ENCODE measurements around the gene CAPN13.

The CAPN13 gene, protein sequence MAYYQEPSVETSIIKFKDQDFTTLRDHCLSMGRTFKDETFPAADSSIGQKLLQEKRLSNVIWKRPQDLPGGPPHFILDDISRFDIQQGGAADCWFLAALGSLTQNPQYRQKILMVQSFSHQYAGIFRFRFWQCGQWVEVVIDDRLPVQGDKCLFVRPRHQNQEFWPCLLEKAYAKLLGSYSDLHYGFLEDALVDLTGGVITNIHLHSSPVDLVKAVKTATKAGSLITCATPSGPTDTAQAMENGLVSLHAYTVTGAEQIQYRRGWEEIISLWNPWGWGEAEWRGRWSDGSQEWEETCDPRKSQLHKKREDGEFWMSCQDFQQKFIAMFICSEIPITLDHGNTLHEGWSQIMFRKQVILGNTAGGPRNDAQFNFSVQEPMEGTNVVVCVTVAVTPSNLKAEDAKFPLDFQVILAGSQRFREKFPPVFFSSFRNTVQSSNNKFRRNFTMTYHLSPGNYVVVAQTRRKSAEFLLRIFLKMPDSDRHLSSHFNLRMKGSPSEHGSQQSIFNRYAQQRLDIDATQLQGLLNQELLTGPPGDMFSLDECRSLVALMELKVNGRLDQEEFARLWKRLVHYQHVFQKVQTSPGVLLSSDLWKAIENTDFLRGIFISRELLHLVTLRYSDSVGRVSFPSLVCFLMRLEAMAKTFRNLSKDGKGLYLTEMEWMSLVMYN

DNA sequence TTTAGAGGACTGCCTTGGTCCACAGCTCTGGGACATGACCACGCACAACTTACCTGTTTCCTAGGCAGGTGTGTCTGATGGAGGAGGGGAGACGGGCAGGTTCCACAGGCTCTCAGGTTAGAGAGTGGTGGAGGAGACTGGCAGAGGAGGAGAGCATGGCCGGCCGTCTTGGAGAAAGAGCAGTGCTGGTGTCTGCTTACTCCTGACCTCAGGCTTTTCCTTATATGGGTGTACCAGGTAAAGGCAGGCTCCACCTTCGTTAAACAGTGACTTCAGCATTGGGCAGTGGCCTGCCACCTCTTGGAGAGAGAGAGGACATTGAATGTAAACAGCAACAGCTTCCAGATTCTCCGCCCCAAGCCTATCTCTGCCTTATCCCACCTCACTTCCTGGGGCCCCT lies at the start of gene CAPN13:
CAPN13 (minus strand) TSS at position 198 of the 400 bp plus-strand sequence. CDS start 20,121 bp downstream, outside the sequence.
- DNase-seq = no peak

DNA sequence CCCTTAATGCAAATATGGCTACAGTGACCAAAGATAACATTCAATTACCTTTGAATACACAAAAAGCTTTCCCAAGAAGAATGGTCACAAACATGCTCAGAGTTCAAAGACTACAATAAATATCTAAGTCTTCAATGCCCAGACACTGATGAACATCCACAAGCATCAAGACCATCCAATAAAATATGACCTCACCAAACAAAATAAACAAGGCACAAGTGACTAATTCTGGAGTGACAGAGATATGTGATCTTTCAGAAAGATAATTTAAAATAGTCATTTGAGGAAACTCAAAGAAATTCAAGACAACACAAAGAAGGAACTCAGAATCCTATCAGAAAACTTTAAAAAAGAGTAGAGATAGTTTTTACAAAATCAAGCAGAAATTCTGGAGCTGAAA lies 40.6 kb upstream of the CAPN13 start:
- DNase-seq = no peak

DNA sequence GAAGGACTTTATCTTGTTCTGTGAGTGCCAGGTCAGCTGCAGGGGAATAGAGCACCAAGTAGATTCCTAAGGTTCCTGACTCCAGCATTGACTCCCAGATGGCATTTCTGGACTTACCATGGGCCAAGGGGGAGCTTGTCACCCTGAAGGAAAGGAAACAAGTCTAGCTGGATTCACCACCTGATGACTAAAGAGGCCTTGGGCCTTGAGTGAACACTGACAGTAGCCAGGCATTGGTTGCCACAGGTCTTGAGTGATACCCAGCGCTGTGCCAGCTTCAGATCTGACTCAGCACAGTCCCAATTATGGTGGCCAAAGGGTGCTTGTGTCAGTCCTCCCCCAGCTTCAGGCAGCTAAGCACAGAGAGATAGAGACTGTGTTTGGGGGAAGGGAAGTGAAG lies 40.1 kb upstream of the CAPN13 start:
- no peak for DNase-seq

DNA sequence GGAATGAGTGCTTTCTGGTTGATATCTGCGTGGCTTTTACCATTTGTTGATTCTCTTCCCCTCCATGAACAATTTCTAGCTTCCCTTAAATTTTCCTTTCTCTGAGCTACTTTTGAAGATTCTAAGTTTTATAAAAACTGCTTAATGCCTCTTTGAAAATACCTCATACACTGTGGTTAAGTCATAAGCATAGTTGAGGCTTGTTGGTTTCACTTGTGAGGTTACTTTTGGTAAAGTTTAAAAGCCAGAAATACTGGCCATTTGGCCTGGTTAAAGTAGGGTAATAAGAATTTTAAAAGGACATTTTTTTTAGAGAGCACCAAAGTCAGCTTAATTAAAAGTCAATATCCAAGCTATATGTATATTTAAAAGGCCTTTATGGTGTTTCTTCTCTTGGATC lies 21.3 kb upstream of the CAPN13 start:
- no peak for DNase-seq

DNA sequence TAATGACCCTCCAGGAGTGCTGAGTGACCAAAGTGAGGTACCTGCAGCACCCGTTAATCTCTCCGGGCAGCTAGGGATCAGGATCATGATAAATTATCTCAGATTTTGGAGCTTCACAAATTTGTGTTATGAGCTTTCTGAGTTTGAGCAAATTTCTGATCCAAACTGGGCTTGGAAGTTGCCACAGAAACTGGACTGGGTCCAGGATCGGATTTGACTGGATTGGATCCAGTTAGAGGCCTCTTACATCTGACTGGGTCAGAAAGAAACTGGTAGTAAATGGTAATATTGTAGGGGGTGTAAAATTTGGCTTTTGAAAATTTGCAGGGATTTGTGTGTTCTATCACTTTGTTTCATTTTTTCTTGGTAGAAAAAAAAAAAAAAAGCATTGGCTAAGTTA lies 19.7 kb upstream of the CAPN13 start:
- DNase-seq = no peak

DNA sequence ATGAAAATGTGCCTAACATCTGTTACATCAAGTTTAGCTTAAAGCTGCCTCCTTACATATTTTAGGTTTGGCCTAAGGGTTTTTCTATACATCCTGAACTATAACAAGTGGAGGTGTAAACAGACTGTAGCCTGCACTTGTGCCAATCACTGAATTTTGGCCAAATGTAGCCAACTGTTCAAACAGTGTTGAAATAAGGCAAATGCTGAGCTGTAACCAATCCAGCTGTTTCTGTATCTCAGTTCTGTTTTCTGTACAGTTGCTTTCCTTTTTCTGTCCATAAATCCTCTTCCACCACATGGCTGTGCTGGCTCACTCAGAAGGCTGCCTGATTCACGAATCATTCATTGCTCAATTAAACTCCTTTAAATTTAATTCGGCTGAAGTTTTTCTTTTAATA lies 19.2 kb upstream of the CAPN13 start:
- DNase-seq = no peak

DNA sequence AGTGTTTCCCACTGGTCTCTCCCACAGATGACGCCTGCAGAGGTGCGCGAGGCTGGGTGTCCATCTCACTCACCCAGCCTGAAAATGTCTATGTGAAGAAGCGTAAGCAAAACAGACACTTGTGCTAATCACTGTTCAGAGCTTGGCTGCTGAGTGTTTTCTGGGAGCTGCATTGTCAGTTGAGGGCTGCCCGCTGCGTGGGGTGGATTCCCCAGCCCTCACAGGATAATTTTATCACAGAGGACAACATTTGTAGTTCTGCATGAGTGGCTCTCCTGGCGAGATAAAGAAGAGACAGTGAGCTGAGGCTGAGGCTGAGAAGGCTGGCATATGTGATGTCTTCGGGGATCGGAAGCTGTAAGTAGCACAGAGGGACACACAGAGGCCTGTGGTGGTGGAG lies 16.2 kb upstream of the CAPN13 start:
- DNase-seq = no peak

DNA sequence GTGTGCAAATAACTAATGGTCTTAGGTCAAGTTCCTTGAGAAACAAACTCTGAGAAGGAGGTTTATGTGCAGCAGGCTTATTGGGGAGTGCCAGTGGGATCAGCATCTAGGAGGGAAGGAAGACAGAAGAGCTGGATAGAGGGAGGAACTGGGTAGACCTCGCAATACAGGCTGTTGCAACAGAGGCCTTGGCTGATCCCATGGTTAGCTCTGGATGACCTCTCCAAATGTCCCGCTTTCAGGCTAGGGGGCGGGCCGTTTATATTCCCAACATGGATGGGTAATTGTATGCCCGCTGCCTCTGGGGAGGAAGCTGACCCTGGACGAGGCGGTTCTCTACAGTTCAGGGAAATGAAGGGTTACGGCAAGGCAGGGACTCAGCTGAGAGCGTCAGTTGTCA lies 14.7 kb upstream of the CAPN13 start:
- no peak for DNase-seq

DNA sequence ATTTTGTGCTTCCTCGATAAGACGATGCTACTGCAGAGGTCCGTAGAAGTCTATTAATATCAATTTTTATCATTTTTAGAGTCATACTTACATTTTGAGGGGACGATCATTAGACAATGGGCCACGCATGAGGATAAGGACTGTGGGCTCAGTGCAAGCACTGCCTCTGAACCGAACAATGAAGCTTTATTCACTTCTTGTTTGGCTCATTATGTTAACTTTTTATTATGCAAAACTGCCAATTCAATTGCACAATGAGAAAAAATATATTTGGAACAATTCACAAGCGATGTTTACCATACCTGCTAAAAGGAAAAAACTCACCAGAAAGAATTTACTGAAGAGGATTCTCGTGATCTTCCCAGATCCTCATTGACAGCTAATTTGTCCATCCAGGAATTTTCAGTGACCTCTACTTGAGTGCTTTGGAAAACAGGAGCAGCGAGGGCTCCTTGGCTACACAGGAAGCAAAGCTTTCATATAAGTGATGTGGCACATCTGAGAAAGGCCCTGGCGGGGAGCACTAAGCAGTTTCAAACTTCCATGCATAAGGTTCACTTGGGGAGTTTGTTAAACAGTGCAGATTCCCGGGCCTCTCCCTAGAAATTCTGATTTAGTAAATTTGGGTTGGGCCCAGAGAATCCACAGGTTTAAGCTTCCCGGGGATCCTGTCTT lies 13.3 kb upstream of the CAPN13 start:
- no peak for DNase-seq

DNA sequence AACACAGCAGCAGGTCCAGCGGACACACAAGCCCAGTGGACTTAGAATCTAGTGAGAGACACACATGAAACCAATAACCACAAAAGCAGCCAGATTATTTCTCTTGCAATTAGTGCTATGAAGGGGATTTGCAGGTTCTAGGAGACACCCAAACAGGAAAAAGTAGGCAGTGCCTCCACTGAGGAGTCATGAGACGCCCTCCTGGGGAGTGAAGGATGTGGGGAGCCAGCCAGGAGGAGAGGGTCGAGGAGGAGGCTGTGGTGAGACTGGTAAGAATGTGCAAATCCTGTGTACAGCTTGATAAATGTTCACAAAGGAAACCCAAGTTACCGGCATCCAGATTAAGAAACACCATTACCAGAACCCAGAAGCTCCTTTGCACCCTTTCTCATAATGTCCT lies 2.7 kb upstream of the CAPN13 start:
- no peak for DNase-seq

DNA sequence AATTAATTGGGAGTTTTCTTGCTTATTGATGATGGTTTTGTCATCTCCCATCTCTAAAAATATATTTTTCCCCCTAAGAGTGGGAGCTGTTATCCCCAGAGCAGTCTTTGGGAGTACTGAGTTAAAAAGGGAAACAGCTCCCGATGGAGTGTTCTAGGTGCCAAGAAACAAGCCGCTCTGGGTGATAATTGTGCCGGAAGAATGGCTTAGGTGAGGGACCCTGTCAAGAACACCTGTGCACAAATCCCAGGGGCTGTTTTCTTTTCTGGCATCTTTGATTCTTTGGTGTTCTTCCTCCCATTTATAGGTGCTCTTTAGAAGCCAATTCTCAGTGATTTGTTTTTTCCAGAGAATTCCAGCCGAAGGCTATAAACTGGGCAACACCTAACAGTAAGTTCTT lies 1.4 kb upstream of the CAPN13 start:
- DNase-seq = no peak

DNA sequence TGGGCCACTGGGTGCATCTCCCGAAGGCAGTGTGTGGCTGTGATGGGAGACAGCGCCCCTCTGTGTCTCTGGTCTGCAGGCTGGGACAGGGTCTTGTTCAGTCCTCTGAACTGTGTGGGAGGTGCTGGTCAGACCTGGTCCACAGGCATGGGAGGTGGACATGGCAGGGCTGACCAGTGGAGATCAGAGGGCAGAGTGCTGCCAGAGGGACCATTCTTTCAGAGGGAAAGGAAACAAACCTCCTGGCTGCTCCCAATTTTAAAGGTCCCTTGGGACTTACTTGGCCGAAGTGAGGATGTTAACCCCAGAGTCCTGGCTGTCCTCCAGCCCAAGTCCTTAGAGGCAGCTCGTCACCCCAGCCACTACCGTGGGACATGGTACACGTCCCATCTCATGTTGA lies 4.0 kb downstream of the CAPN13 start:
- no peak for DNase-seq

DNA sequence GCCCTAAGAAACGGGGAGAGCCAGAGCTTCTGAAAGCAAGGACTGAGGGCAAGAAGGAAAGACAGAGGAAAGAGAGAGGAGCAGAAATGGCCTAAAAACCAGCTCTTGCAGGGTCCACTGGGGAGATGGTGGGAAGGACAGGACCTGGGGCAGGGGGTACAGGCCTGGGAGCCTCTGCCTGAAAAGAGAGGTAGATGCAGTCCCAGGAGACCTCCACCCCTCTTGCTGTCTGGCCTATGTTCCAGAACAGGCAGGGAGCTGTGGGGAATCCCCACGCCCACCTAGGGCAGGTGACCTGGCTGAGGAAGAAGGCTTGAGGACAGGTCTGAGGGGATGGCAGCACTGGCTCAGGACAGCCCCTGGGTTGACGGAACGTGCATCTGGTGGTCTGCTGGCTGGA lies 4.6 kb downstream of the CAPN13 start:
- DNase-seq = no peak

DNA sequence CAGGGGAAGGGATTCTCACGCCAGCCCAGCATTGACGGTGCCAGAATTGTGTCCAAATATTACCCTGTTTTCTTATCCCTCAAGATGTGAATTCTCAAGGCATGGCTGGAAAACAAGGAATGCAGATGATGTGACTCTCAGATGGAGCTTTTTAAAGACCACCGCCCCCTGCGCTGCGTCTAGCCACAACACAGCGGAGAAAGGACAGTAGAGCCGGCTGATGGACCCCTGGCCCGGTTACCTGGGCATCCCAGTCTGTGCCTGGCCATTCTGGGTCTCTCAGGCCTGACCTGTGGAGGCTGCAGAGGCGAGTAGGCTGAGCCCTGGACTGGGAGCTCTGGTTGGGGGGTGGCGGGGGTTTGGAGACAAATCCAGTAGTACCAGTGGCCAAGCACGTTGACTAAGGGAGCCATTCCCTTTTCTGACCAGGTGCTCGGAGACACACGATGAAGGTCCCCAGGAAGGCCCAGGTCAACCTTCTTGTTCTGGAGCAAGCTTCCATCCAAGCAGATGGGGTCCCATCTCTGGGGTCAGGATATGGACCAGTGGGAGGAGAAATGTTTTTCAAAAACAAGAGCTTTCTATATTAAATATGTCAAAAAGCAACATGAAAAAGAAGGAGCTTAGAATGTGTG lies 5.3 kb downstream of the CAPN13 start:
- no peak for DNase-seq

DNA sequence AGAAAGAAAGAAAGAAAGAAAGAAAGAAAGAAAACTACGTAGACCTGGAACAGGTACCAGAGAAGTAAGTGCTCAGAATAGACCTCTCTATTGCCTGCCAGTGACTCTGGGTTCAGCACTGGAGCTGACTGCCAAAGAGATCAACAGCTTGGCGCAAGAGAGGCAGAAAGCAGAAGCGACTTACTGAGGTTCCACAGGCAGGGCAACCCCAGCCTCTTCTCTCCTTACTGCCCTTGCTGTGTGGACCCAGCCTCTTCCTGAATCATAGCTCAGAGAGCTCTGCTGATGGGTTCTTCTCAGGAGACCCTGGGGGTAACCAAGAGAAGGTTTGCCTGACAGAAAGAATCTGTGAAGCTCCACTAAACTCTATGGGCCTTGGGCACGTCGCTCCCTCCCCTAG lies 7.1 kb downstream of the CAPN13 start:
- DNase-seq = no peak

DNA sequence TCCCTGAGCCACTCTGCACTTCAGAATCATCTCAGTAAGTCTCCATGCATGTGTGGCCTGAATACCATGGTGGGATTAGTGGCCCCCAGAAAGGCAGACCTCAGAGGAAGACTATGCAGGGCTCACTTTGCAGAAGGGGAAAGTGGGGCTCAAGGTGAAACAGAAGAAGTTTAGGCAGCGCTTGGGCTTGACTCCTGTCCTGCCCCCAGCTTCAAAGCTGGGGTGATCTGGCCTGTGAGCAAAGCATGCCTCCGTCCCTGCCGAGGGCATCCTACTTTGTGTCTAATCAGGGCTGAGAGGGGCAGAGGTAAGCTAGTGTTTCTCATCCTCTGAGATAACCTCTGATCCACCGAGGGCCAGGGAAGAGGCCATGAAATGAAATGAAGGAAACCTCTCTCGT lies 7.9 kb downstream of the CAPN13 start:
- DNase-seq = no peak

DNA sequence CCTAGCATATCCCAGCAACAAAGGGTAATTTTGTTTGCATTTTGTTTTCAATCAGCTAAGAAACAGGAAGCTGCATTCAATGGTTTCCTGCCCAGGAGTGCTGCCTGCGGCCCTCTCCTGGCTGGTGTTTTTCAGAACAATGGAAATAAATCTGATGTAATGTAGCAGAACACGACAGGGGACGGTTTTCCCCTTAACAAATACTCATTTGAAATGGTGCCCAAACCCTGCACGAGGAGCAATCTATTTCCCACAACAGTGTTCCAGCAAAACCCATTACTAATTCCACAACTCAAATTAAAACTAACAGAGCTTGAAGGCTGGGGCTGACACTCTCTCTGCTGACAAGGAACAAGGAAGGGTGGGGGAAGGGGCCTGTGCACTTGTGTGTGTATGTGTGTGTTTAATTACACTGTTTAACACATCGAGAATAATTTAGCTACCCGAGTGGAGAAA lies 8.7 kb downstream of the CAPN13 start:
- DNase-seq = no peak

DNA sequence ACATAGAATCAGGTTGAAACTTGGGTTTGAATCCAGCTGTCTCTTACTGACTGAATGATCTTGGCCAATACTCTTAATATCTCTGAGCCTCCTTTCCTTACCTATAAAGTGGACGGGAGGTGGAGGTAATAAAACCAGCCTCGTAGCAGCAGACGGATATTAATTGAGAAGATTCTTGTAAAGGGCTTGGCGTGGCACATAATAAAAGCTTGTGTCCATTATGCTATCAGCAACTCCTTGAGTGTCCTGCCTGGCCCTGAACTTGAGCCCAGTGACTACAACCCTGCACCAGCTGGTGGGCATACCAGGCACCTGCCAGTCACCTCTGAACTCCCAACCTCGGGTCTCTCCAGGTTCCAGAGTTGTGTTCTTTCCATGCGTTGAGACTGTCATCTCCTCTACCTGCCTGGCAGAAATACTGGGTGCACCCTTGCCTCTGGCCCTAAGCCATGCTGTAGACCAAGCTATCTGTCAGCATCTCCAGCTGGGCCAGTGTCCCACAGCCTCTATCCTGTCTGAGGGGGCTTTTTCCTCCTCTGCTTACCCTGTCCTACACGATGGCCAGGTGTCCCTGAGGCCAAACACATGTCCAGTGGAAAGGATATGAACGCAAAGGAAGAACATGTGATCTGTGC lies 9.7 kb downstream of the CAPN13 start:
- DNase-seq = no peak

DNA sequence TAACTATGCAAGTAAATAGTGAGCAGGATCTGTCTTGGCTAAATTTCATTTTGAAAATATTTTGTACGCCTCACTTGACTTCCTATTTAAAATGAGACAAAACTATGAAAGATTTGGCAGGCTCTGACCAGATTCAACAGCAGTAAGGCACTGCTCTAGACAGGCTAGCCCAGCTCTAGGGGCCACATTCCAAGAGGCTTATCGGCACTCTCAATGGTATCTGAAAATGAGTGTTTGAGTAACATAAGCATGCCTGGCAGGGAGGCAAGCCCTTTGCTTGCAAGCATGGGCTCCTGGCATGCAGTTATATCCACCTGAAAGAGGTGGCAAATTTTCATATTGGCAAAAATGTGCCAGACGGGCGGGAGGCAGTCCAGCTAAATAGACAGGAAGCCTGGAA lies 10.5 kb downstream of the CAPN13 start:
- no peak for DNase-seq

DNA sequence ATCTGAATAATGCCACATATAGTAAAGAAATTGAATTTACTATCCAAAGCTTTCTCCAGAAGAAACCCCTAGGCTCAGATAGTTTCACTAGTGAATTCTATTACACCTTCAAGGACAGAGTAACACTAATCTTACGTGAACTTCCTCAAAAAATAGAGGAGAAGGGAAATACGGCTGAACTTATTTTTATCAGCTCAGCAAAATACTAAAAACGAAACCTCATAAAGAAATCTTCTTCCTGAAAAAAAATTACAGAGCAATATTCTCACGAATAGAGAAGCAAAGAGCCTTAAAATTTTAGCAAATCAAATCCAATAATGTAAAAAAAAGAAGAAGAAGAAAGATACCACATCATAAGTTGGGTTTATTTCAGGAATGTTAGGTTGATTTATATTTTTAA lies 14.7 kb downstream of the CAPN13 start:
- DNase-seq = no peak

DNA sequence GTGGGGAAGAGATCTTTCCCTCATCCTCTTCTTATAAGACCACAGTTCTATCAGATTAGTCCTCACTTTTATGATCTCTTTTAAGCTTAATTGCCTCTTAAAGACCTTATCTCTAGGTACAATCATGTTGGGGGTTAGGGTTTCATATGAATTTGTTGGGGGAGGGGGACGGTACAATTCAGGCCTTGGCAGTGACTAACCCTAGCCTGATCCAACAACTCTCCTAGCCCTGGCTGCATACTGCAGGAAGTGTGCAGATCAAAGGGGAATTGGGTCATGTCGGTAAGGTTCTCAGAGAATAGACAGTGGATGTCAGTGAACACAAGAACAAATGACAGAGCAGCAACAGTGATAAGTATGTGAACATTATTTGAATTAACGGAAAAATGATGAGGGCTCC lies 16.4 kb downstream of the CAPN13 start:
- DNase-seq = no peak

DNA sequence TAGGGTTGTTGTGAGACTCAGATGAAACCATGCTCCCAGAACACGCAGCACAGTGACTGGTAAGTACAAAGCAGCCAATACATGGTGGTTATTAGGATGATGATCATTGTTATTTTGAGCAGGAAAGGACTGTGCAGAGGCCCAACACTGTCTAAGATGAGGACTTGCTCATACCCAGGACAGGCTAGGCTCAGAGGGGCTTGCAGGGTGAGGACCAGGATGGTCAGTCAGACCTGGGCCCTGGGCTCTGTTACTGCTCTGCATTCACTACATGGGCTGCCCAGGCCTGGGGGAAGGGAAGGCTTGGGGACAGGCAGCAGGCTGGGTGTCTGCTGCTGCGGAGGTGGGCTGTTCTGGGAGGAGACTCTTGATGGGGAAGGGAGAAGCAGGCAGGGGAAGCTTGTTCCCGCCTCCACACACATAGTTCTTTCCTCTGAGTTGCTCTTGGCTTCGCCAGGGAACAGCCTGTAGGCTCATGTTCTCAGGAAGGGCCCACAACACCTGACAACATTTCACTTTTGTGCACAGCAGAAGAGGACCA lies 17.5 kb downstream of the CAPN13 start:
- DNase-seq = no peak

Measured in 8988T (cell line).